CD8-positive, alpha-beta memory T cell (primary cell): ENCODE results near the gene HSPBP1. TPM values are rescaled to one million over a fixed set of nuclear protein-coding genes. Genes with fewer than 3 reads are reported as not detected.

Source experiments
- CTCF ChIA-PET: fragments of 350-600 bp; sonication (Branson Sonifier 250); formaldehyde crosslinking; loops from one replicate; lab custom pipeline; 2021; ENCODE audit warnings: antibody characterized with exemption; lab: Charles Lee
- POLR2A ChIA-PET: fragments of 350-600 bp; sonication (Branson Sonifier 250); formaldehyde crosslinking; loops from one replicate; lab custom pipeline; 2021; ENCODE audit warnings: antibody characterized with exemption; lab: Charles Lee
- DNase-seq, 5 donors: peaks; one replicate each; pipeline versions ENCODE4 v3.0.0 to v3.0.0-alpha.2; 2020 to 2022; ENCODE audit warnings: mixed read lengths in 1 of 5
- H3K27ac ChIP-seq: one replicate; pipeline ENCODE4 v1.7.0; 2013; ENCODE audit warnings: low read depth, mild to moderate bottlenecking, low read length, moderate library complexity
- H3K27me3 ChIP-seq: 2 replicates; pipeline ENCODE4 v1.7.0; 2013; ENCODE audit warnings: low read length, mild to moderate bottlenecking; ENCODE audit not compliant: insufficient read depth, poor library complexity, severe bottlenecking
- H3K36me3 ChIP-seq: 2 replicates; pipeline ENCODE4 v1.7.0; 2013; ENCODE audit warnings: mild to moderate bottlenecking, low read length, moderate library complexity; ENCODE audit not compliant: insufficient read depth
- H3K4me1 ChIP-seq: 2 replicates; pipeline ENCODE4 v1.7.0; 2013; ENCODE audit warnings: mild to moderate bottlenecking, low read length, moderate library complexity; ENCODE audit not compliant: insufficient read depth
- H3K4me3 ChIP-seq: 2 replicates; pipeline ENCODE4 v1.7.0; 2013; ENCODE audit warnings: mild to moderate bottlenecking, low read length
- H3K9me3 ChIP-seq: 2 replicates; pipeline ENCODE4 v1.7.0; 2013; ENCODE audit warnings: mild to moderate bottlenecking, low read length
- H3K27ac Mint-ChIP-seq, 8 donors: one replicate each; pipeline ENCODE4 v1.8.0; 2020 to 2021; ENCODE audit warnings: mixed read lengths in 8 of 8, mild to moderate bottlenecking in 6 of 8, inconsistent platforms in 3 of 8, moderate library complexity in 3 of 8
- H3K27me3 Mint-ChIP-seq, 2 donors: one replicate each; pipeline ENCODE4 v1.8.0; 2020 to 2021; ENCODE audit warnings: mixed read lengths in 2 of 2, mild to moderate bottlenecking in 1 of 2, moderate library complexity in 1 of 2
- H3K36me3 Mint-ChIP-seq, 3 donors: one replicate each; pipeline ENCODE4 v1.8.0; 2020 to 2021; ENCODE audit warnings: mixed read lengths in 3 of 3, inconsistent platforms in 1 of 3, mild to moderate bottlenecking in 1 of 3
- H3K4me1 Mint-ChIP-seq, 3 donors: one replicate each; pipeline ENCODE4 v1.8.0; 2020 to 2021; ENCODE audit warnings: mixed read lengths in 3 of 3, inconsistent platforms in 1 of 3, mild to moderate bottlenecking in 1 of 3
- H3K4me3 Mint-ChIP-seq, 7 donors: one replicate each; pipeline ENCODE4 v1.8.0; 2020 to 2021; ENCODE audit warnings: mixed read lengths in 7 of 7, mild to moderate bottlenecking in 6 of 7, moderate library complexity in 4 of 7, inconsistent platforms in 2 of 7
- H3K9me3 Mint-ChIP-seq, 5 donors: one replicate each; pipeline ENCODE4 v1.8.0; 2020 to 2022; ENCODE audit warnings: mixed read lengths in 5 of 5, mild to moderate bottlenecking in 3 of 5, moderate library complexity in 2 of 5, inconsistent platforms in 1 of 5
- polyA plus RNA-seq: library from polyadenylated mRNA; unstranded; fragments of 300-500 nt; fragmentation: Illumina TruSeq; gene quantifications from one replicate; pipeline ENCODE4 v1.2.3, GENCODE V29; 2021
- total RNA-seq, 2 experiments: library from RNA; stranded (reverse); gene quantifications; one replicate each; pipeline ENCODE4 v1.2.3, GENCODE V29; 2021

Gene HSPBP1
- total and polyA plus RNA-seq, 3 experiments from 2014 or later, result 46.4 to 84.1 (median 82.9) TPM

DNA sequence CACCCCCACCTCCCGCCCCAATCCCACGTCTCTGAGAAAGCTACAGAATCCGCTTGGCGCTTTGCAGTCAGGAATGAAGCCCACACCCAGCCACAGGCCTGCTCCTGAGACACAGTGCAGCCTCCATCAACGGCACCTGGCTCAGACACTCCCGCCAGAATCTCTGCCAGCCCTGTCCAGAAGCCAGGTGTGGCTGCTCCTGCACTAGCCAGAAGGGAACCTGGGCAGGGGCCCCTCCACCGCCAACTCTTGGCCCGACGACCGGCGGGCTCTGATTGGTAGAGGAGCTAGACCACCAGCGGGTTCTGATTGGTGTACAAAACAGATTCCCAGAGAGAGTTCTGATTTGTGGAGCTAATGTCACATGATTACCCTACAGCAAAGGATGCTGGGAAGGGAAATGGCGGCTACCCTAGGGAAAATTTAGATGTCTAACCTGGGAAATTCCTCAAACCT is 18.2 kb downstream of the HSPBP1 start:
- H3K27me3 Mint-ChIP-seq, result no peaks in the 10 kb centered on the region
- POLR2A ChIA-PET, result interaction anchor here (0.5 to 1.6 kb wide), 4 partner anchors 17 to 373 kb away, joined by 3 to 8 read pairs (median 4); partner anchors contain the start of gene HSPBP1
- no peak overlapping the region for H3K27ac ChIP-seq
- H3K9me3 Mint-ChIP-seq, result peaks cover 0 to 3% (median 0%) of the 10 kb centered on the region in 5 donors
- DNase-seq, result no peak
- H3K4me1 ChIP-seq, result peaks cover 14% of the 10 kb centered on the region
- peaks cover 5 to 32% (median 6%) of the 10 kb centered on the region in 3 donors for H3K36me3 Mint-ChIP-seq
- H3K4me3 ChIP-seq, result no peak overlapping the region
- no peak overlapping the region for H3K27ac Mint-ChIP-seq
- no peaks in the 10 kb centered on the region for H3K27me3 ChIP-seq
- no peaks in the 10 kb centered on the region for H3K36me3 ChIP-seq
- peaks cover 24 to 25% (median 24%) of the 10 kb centered on the region in 3 donors for H3K4me1 Mint-ChIP-seq
- CTCF ChIA-PET, result interaction anchor here (1.7 kb wide), 2 partner anchors 156 to 242 kb away, joined by 3 to 4 read pairs; no protein-coding TSS in a partner anchor
- no peaks in the 10 kb centered on the region for H3K9me3 ChIP-seq
- no peak overlapping the region for H3K4me3 Mint-ChIP-seq

DNA sequence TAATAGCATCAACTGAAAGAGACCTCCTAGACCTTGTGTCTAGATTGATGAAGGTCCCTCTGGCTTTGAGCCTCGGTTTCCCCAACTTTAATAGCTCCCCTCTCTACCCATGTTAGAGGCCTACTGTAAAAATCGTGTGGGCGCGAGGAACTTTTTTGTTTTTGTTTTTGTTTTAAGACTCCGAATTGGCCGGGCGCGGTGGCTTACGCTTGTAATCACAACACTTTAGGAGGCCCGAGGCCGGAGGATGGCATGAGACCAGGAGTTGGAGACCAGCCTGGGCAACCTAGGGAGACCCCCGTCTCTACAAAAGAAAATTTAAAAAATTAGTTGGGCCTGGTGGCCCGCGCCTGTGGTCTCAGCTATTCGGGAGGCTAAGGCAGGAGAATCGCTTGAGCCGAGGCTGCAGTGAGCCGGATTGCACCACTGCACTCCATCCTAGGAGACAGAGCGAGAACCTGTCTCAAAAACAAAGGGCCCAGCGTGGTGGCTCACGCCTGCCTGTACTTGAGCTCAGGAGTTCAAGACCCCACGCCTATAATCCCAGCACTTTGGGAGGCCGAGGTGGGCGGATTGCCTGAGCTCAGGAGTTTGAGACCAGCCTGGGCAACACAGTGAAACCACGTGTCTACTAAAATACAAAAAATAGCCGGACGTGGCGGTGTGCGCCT is 20.2 kb downstream of the HSPBP1 start:
- DNase-seq, result no peak
- ChIA-PET CTCF (interaction anchor here (0.7 to 2.7 kb wide), 10 partner anchors 16 to 394 kb away, joined by 3 to 9 read pairs (median 4); partner anchors contain the start of genes HSPBP1 and TMEM238), POLR2A (interaction anchor here (0.7 to 2.3 kb wide), 12 partner anchors 9 to 340 kb away, joined by 3 to 33 read pairs (median 4); partner anchors contain the start of genes FIZ1, HSPBP1, KMT5C and NAT14)
- peak overlapping the region; percentile 91 for H3K27ac ChIP-seq
- H3K4me3 ChIP-seq, result peak overlapping the region; percentile 82
- H3K9me3 ChIP-seq, result no peaks in the 10 kb centered on the region
- H3K4me1 Mint-ChIP-seq, result peaks cover 39 to 40% (median 39%) of the 10 kb centered on the region in 3 donors
- peak overlapping the region; percentile 90 to 97 (median 92) for H3K4me3 Mint-ChIP-seq
- H3K36me3 Mint-ChIP-seq, result peaks cover 0 to 35% (median 2%) of the 10 kb centered on the region in 3 donors
- peaks cover 34% of the 10 kb centered on the region for H3K4me1 ChIP-seq
- no peaks in the 10 kb centered on the region for H3K27me3 Mint-ChIP-seq
- H3K27ac Mint-ChIP-seq, result peak overlapping the region; percentile 96 to 99 (median 98)
- no peaks in the 10 kb centered on the region for H3K36me3 ChIP-seq
- no peaks in the 10 kb centered on the region for H3K27me3 ChIP-seq
- H3K9me3 Mint-ChIP-seq, result no peaks in the 10 kb centered on the region

DNA sequence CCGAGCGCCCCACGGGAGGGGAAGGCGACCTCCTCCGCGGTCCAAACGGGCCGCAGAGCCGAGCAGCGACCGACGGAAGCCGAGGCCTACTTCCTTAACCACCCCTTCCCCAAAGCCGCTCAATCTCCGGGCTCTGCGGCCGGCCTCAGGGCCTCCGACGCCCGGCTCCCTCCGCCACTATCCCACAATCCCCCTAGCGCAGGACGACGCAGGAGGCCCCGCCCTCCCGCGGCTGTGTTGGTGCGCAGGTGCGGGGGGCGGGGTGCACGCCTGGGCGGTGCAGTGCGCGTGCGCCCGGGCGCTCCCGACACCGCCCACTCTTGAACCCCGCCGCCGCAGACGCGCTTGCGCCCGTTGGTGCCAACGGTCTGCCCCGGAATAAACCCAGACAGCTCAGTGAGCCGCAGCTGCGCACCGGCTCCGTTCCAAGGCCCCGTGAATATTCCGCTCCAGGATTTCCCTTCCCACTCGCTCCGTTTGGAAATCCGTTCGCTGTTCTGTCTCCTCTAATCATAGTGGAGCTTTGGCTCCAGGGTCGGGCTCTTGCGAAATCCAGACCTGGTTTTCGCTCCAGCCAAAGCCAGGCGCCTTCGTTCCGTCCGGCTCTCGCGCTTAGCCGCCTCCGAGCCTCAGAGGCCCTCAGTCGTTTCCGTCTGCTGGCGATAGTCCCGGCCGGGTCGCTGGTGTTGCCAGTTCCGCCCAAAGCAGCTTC is 20.9 kb downstream of the HSPBP1 start, which contains the start of gene PPP6R1:
TSS of gene PPP6R1 (minus strand) at position 190 of the 712 bp plus-strand sequence. CDS start 11,914 bp downstream, outside the sequence.
- peak within 1 kb of the TSS; percentile 89 for H3K4me3 ChIP-seq
- POLR2A ChIA-PET, result interaction anchor here (0.7 to 2.3 kb wide), 12 partner anchors 8 to 340 kb away, joined by 3 to 33 read pairs (median 4); partner anchors contain the start of genes FIZ1, HSPBP1, KMT5C and NAT14
- H3K4me1 Mint-ChIP-seq, result peaks cover 43 to 47% (median 43%) of the 10 kb centered on the region in 3 donors
- no peaks in the 10 kb centered on the region for H3K27me3 Mint-ChIP-seq
- peak within 1 kb of the TSS; percentile 95 to 98 (median 98) for H3K4me3 Mint-ChIP-seq
- CTCF ChIA-PET, result interaction anchor here (0.7 to 2.7 kb wide), 10 partner anchors 15 to 394 kb away, joined by 3 to 9 read pairs (median 4); partner anchors contain the start of genes HSPBP1 and TMEM238
- peak within 1 kb of the TSS; percentile 91 for H3K27ac ChIP-seq
- peaks cover 38% of the 10 kb centered on the region for H3K4me1 ChIP-seq
- peak; percentile 91 to 97 (median 95) for DNase-seq
- H3K9me3 ChIP-seq, result no peaks in the 10 kb centered on the region
- peak within 1 kb of the TSS; percentile 98 to 99 (median 98) for H3K27ac Mint-ChIP-seq
- no peaks in the 10 kb centered on the region for H3K9me3 Mint-ChIP-seq
- H3K36me3 ChIP-seq, result no peaks in the 10 kb centered on the region
- H3K27me3 ChIP-seq, result no peaks in the 10 kb centered on the region
- peaks cover 0 to 40% (median 2%) of the 10 kb centered on the region in 3 donors for H3K36me3 Mint-ChIP-seq

DNA sequence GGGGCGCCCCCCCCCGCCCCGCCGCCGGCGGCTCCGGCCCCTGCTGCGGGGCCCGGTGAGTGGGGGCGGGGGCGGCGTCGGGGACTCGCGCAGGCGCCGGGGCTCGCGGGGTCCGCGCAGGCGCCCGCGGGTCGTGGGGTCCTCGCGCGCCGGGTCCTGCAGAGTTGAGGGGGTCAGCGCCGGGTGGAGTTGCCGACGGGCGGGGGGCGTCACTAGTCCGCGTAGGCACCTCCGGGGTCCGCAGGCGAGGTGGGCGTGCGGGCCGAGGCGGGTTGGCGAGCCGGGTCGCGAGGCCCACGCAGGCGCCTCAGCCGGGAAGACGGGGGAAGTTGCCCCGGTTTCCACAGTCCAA is 21.5 kb downstream of the HSPBP1 start:
- Histone ChIP-seq H3K36me3 (no peaks in the 10 kb centered on the region), H3K27ac (peak overlapping the region; percentile 91), H3K4me3 (peak overlapping the region; percentile 82), H3K4me1 (peaks cover 44% of the 10 kb centered on the region), H3K27me3 (no peaks in the 10 kb centered on the region), H3K9me3 (no peaks in the 10 kb centered on the region)
- Mint-ChIP-seq H3K4me1 (peaks cover 48 to 52% (median 48%) of the 10 kb centered on the region in 3 donors), H3K9me3 (no peaks in the 10 kb centered on the region), H3K36me3 (peaks cover 0 to 45% (median 3%) of the 10 kb centered on the region in 3 donors), H3K4me3 (peak overlapping the region; percentile 90 to 97 (median 93)), H3K27me3 (peaks cover 0 to 3% of the 10 kb centered on the region in 2 donors), H3K27ac (peak overlapping the region; percentile 68 to 99 (median 98))
- peak in 3 of 5 donors; percentile 45 to 71 (median 53) for DNase-seq
- ChIA-PET POLR2A (interaction anchor here (0.7 to 2.3 kb wide), 8 partner anchors 21 to 380 kb away, joined by 3 to 33 read pairs (median 5); partner anchors contain the start of genes HSPBP1, KMT5C, TMEM238 and UBE2S), CTCF (interaction anchor here (0.8 to 1.3 kb wide), 3 partner anchors 14 to 117 kb away, joined by 3 read pairs; no protein-coding TSS in a partner anchor)

DNA sequence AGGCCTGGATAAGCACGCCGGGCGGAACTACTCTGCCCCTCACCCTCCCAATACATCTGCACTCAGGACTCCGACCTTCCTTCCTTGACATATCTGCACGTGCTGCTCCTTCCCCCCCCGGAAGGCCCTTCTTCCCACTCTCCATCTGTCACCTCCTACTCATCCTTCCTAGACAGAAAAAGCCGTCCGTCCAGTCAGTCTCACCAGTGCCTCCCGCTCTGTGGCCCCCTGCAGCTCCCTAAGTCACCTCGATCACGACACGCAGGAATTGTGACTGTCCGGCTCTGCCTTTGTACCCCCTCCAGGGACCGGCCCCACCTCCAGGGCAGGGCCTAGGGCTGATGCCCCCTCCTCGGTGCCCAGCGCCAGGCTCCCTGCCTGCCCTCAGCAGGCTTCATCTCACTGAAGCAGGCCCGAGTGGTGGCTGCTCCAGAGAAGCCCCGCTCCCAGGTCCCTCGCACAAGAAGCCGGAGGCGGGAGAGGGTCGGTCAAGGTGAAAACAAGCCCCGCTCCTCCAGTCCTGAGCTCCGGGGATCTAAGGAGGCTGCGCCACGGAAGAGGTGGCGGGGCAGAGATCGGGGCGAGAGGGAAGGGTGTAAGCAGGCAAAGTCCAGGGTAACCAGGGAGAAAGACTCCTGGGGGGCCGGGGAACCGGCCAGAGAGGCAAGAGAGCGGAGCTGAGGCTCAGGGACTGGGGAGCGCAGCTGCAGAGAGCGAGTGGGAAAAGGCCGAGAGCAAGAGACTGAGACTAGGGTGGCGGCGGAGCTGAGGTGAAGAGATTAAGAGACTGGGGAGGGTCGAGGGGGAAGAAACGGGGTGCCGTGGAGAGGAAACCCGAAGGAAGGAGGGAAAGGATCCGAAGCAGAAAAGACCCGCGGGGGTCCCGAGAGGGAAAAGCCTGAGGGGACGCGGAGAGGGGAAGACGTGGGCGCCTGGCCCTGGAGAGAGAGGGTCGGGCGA is 22.2 kb downstream of the HSPBP1 start:
- peak overlapping the region; percentile 95 to 99 (median 98) for H3K27ac Mint-ChIP-seq
- ChIA-PET CTCF (interaction anchor here (0.8 kb wide), 1 partner anchor 116 kb away, joined by 3 read pairs; no protein-coding TSS in a partner anchor), POLR2A (interaction anchor here (0.7 to 1.2 kb wide), 3 partner anchors 22 to 397 kb away, joined by 3 to 6 read pairs (median 3); partner anchors contain the start of genes HSPBP1 and U2AF2)
- DNase-seq, result peak in 1 of 5 donors; percentile 43
- H3K9me3 Mint-ChIP-seq, result no peaks in the 10 kb centered on the region
- Histone ChIP-seq H3K4me1 (peaks cover 51% of the 10 kb centered on the region), H3K4me3 (peak overlapping the region; percentile 89), H3K9me3 (no peaks in the 10 kb centered on the region), H3K27me3 (no peaks in the 10 kb centered on the region), H3K27ac (peak overlapping the region; percentile 83), H3K36me3 (no peaks in the 10 kb centered on the region)
- peaks cover 0 to 39% (median 3%) of the 10 kb centered on the region in 3 donors for H3K36me3 Mint-ChIP-seq
- peaks cover 0 to 3% of the 10 kb centered on the region in 2 donors for H3K27me3 Mint-ChIP-seq
- H3K4me3 Mint-ChIP-seq, result peak overlapping the region; percentile 95 to 98 (median 98)
- H3K4me1 Mint-ChIP-seq, result peaks cover 51 to 59% (median 54%) of the 10 kb centered on the region in 3 donors

DNA sequence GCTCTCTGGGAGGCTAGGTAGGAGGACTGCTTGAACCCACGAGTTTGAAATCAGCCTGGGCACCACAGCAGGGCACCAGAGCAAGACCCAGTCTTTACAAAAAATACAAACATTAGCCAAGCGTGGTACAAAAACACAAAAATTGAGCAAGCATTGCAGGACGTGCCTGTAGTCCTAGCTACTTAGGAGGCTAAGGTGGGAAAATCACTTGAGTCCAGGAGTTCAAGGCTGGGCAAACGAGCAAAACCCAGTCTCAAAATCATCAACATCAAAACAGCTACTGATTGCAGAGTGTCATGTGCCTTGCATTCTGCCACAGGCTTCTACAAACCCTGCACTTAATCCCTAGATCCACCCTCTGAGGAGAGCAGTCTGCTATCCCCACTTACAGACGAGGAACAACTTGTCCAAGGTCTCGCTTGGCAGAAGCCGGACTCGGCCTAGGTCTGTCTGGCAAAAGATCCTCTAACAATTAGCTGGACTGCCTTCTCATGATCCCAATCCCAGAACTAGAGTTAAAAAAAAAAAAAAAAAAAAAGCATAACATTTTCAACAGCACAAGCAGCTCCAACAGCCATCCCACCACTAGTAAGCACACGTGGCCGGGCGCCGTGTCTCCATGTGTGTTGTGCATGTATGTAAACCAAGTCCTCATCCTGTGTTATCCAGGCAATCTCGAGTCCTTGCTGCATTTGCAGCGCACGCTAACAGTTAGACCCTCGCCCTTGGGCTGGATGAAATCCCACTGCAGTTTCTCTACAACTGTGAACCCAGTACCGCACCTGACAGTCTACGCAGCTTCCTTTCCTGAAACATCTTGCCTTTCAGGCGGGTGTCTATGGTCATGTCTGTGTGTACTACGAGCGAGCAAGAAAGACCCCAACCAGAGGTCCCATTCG is 23.1 kb downstream of the HSPBP1 start:
- Mint-ChIP-seq H3K36me3 (peaks cover 0 to 33% (median 2%) of the 10 kb centered on the region in 3 donors), H3K27me3 (peaks cover 0 to 3% of the 10 kb centered on the region in 2 donors), H3K4me3 (peak overlapping the region; percentile 95 to 98 (median 98)), H3K27ac (peak overlapping the region; percentile 95 to 99 (median 98)), H3K9me3 (no peaks in the 10 kb centered on the region), H3K4me1 (peaks cover 58 to 69% (median 61%) of the 10 kb centered on the region in 3 donors)
- Histone ChIP-seq H3K27me3 (no peaks in the 10 kb centered on the region), H3K36me3 (no peaks in the 10 kb centered on the region), H3K4me3 (peak overlapping the region; percentile 89), H3K27ac (peak overlapping the region; percentile 83), H3K9me3 (no peaks in the 10 kb centered on the region), H3K4me1 (peaks cover 60% of the 10 kb centered on the region)
- CTCF ChIA-PET, result interaction anchor here (1.1 to 1.2 kb wide), 2 partner anchors 23 to 45 kb away, joined by 3 to 6 read pairs; partner anchors contain the start of gene HSPBP1
- DNase-seq, result peak in 2 of 5 donors; percentile 14 to 35
- POLR2A ChIA-PET, result interaction anchor here (0.7 to 4.7 kb wide), 5 partner anchors 23 to 398 kb away, joined by 3 to 15 read pairs (median 6); partner anchors contain the start of genes HSPBP1, KMT5C and U2AF2
